ENCODE results near the gene PKNOX2. TPM values are rescaled to one million over a fixed set of nuclear protein-coding genes. Genes with fewer than 3 reads are reported as not detected.

The PKNOX2 gene
- total and polyA plus RNA-seq, 2 of the 4 experiments (the other 2 are of a cell fraction): 0.72 to 2.3 TPM

GRCh38 chr11:125175896-125176575, 11.5 kb downstream of the PKNOX2 start:
- Histone ChIP-seq H4K5ac (ENCODE audit: low read depth, low read length) (no peak overlapping the region), H3K27me3 (ENCODE audit: control insufficient read depth, insufficient read depth, low read length) (peaks cover 4% of the 10 kb centered on the region; the same call in 1 of the 2 replicates), H4K91ac (ENCODE audit: insufficient read depth, low read depth, low read length) (no peak overlapping the region), H2BK5ac (ENCODE audit: low read depth, low read length, poor library complexity, severe bottlenecking) (no peak overlapping the region), H3K4ac (ENCODE audit: low read depth, low read length) (no peak overlapping the region), H2AK5ac (ENCODE audit: low read depth, low read length) (no peak overlapping the region), H3K9ac (ENCODE audit: low read depth, low read length) (no peak overlapping the region), H2BK15ac (ENCODE audit: low read depth, low read length) (no peak overlapping the region), H3K4me1 (ENCODE audit: control insufficient read depth, insufficient read depth, low read length) (peaks cover 9% of the 10 kb centered on the region; the same call in 1 of the 2 replicates), H3K56ac (ENCODE audit: extremely low read depth, insufficient read depth, low read length) (no peak overlapping the region), H4K8ac (ENCODE audit: low read depth in 2 of 2, low read length in 2 of 2) (no peak overlapping the region), H3K79me1 (ENCODE audit: low read depth in 1 of 2, low read length in 2 of 2) (peaks cover 0 to 9% of the 10 kb centered on the region in 2 experiments; a peak in 1 of 4 replicates), H4K20me1 (ENCODE audit: insufficient read depth, low read length) (no peaks in the 10 kb centered on the region), H3K18ac (ENCODE audit: low read depth, low read length) (no peak overlapping the region), H3K9me1 (ENCODE audit: insufficient read depth, low read length) (peaks cover 5% of the 10 kb centered on the region), H2AK9ac (replicated peaks; ENCODE audit: low read depth, low read length, poor library complexity) (no peak overlapping the region), H3K9me3 (ENCODE audit: control insufficient read depth, insufficient read depth, low read length) (no peaks in the 10 kb centered on the region), H3K36me3 (ENCODE audit: control insufficient read depth, insufficient read depth, low read length) (no peaks in the 10 kb centered on the region), H2BK20ac (ENCODE audit: low read depth, low read length) (no peak overlapping the region), H3K27ac (ENCODE audit: insufficient read depth, low read length) (no peak overlapping the region), H2AFZ (replicated peaks; ENCODE audit: low read length, poor library complexity) (no peak overlapping the region), H2BK120ac (ENCODE audit: low read depth, low read length) (no peak overlapping the region), H3K4me3 (ENCODE audit: insufficient read depth, low read depth, low read length) (no peak overlapping the region), H3K4me2 (ENCODE audit: low read depth, low read length) (no peak overlapping the region), H3K23ac (ENCODE audit: low read depth, low read length) (no peak overlapping the region), H3K14ac (replicated peaks; ENCODE audit: low read depth, low read length) (no peak overlapping the region)
- ATAC-seq (ENCODE audit: low read depth) (no peak), DNase-seq (no peak)
- POLR2A ChIA-PET (ENCODE audit: unreplicated experiment): no interaction called here
- no CpG with 5 or more reads among the region's 15 CpGs for WGBS, 2 experiments (ENCODE audit: extremely low coverage in 2 of 2, insufficient read length in 1 of 2)
- in situ Hi-C loops (cut with MboI; ENCODE audit: low sequenced_read_pairs) (no loop called here), dilution Hi-C loops (cut with HindIII; ENCODE audit: low sequenced_read_pairs, unreplicated experiment) (no loop called here), intact Hi-C loops (cut with micrococcal nuclease) (no loop called here)
- TF ChIP-seq SMC3 (IDR thresholded peaks at IDR 0.05; ENCODE audit: low read depth, low read length) (no peak), RAD21 (IDR thresholded peaks at IDR 0.05; ENCODE audit: low read length) (no peak), MAFK (IDR thresholded peaks at IDR 0.05; ENCODE audit: low read depth, low read length) (no peak), NFE2L2 (IDR thresholded peaks at IDR 0.05; ENCODE audit: low read depth, low read length) (no peak), RFX5 (IDR thresholded peaks at IDR 0.05; ENCODE audit: low read depth, low read length) (no peak), CHD1 (IDR thresholded peaks at IDR 0.05; ENCODE audit: low read depth, low read length) (no peak), MAZ (IDR thresholded peaks at IDR 0.05; ENCODE audit: borderline replicate concordance, low read depth, low read length) (no peak), ELK1 (IDR thresholded peaks at IDR 0.05; ENCODE audit: borderline replicate concordance, low read depth, low read length) (no peak), CEBPB (IDR thresholded peaks at IDR 0.05; ENCODE audit: low read depth, low read length) (no peak), MXI1 (IDR thresholded peaks at IDR 0.05; ENCODE audit: borderline replicate concordance, low read depth, low read length) (no peak)
- CTCF ChIA-PET: no interaction called here
- BruUV-seq (replicated peaks): no TSS peak

Data from IMR-90 (cell line).